Panc1 (cell line): ENCODE data around the gene GNAT2. TPM values are rescaled to one million over a fixed set of nuclear protein-coding genes. Genes with fewer than 3 reads are reported as not detected.

Experiments used
- ATAC-seq: fragments of 200-7000 bp; cut with Tn5 transposase; 2 replicates; pipeline ENCODE4 v1.9.1; 2020; ENCODE audit warnings: mild to moderate bottlenecking, moderate library complexity
- BruUV-seq: library from RNA; stranded (reverse); fragments of 400-500 nt; replicated peaks from 2 replicates; lab custom pipeline; 2021; lab: Mats Ljungman, UMichigan
- CTCF ChIA-PET: fragments of 300-600 bp; sonication (Branson Sonifier 250); formaldehyde crosslinking; loops from one replicate; lab custom pipeline; 2022; ENCODE audit warnings: antibody characterized with exemption; lab: Charles Lee
- POLR2A ChIA-PET: fragments of 300-600 bp; sonication (Branson Sonifier 250); formaldehyde crosslinking; loops from one replicate; lab custom pipeline; 2022; ENCODE audit warnings: antibody characterized with exemption; lab: Charles Lee
- DNase-seq: peaks from one replicate; pipeline ENCODE4 v3.0.0-alpha.2; 2010; ENCODE audit warnings: low read depth, low spot score
- H3K27ac ChIP-seq: 2 replicates; pipeline ENCODE4 v1.5.1; 2011; ENCODE audit warnings: mild to moderate bottlenecking, low read length, inconsistent platforms
- H3K27me3 ChIP-seq: fragments of 200-500 bp; sonication (Bioruptor generic); 2 replicates; pipeline ENCODE4 v1.6.0; 2014; ENCODE audit warnings: low read length, inconsistent platforms; ENCODE audit not compliant: control insufficient read depth, insufficient read depth
- H3K36me3 ChIP-seq: fragments of 200-500 bp; sonication (Bioruptor generic); 2 replicates; pipeline ENCODE4 v1.5.1; 2014; ENCODE audit warnings: inconsistent platforms, mild to moderate bottlenecking, low read length, moderate library complexity; ENCODE audit not compliant: control insufficient read depth, insufficient read depth
- H3K4me1 ChIP-seq: 2 replicates; pipeline ENCODE4 v1.5.1; 2011; ENCODE audit warnings: inconsistent platforms, mild to moderate bottlenecking, low read length, moderate library complexity; ENCODE audit not compliant: control insufficient read depth, insufficient read depth
- H3K4me3 ChIP-seq, 2 experiments: 2 replicates each; pipeline ENCODE4 v1.5.1; 2011 to 2012; ENCODE audit warnings: low read depth in 2 of 2, low read length in 2 of 2, mild to moderate bottlenecking in 2 of 2, inconsistent platforms in 1 of 2, moderate library complexity in 1 of 2
- H3K9me3 ChIP-seq: fragments of 200-500 bp; sonication (Bioruptor generic); 2 replicates; pipeline ENCODE4 v1.5.1; 2014; ENCODE audit warnings: low read depth, mild to moderate bottlenecking, inconsistent platforms, low read length, moderate library complexity; ENCODE audit not compliant: control insufficient read depth, insufficient read depth
- POLR2AphosphoS5 ChIP-seq: IDR thresholded peaks from 2 replicates; pipeline ENCODE4 v1.6.1; 2012; ENCODE audit warnings: mild to moderate bottlenecking, low read depth, low read length, moderate library complexity
- SIN3A ChIP-seq: IDR thresholded peaks from 2 replicates; pipeline ENCODE4 v1.6.1; 2012; ENCODE audit warnings: low read depth, mild to moderate bottlenecking, low read length, moderate library complexity, borderline replicate concordance; ENCODE audit not compliant: insufficient read depth
- TCF7L2 ChIP-seq: IDR thresholded peaks from 2 replicates; pipeline ENCODE4 v1.6.1; 2011; ENCODE audit warnings: mild to moderate bottlenecking, low read depth, low read length, inconsistent platforms
- in situ Hi-C: cut with HindIII; loops from 2 replicates; pipeline ENCODE4 v1.10.0; 2016; ENCODE audit warnings: low sequenced_read_pairs, low pct_unique_long_range_greater_than_20kb
- intact Hi-C: fragments of 100-400 bp; cut with micrococcal nuclease; formaldehyde crosslinking; loops from one replicate; pipeline ENCODE4 v1.10.0; 2022; ENCODE audit not compliant: unreplicated experiment
- total RNA-seq: library from RNA; stranded (reverse); gene quantifications from one replicate; pipeline ENCODE4 v1.2.1, GENCODE V29; 2021; ENCODE audit not compliant: unreplicated experiment
- TF ChIP-seq, protein P1 (sequence below), 2 experiments: IDR thresholded peaks; 2 replicates each; pipeline ENCODE4 v1.6.1; 2011 to 2012; ENCODE audit warnings: low read depth in 2 of 2, control low read depth in 1 of 2, low read length in 1 of 2, mild to moderate bottlenecking in 1 of 2, moderate library complexity in 1 of 2; ENCODE audit not compliant: insufficient read depth in 1 of 2
- TF ChIP-seq, protein P2 (sequence below): fragments of 450-650 bp; IDR thresholded peaks from 2 replicates; pipeline ENCODE4 v1.5.1; 2017; ENCODE audit warnings: mild to moderate bottlenecking

GNAT2 gene
- total RNA-seq, 1 experiment from 2014 or later, result 0.44 TPM

DNA sequence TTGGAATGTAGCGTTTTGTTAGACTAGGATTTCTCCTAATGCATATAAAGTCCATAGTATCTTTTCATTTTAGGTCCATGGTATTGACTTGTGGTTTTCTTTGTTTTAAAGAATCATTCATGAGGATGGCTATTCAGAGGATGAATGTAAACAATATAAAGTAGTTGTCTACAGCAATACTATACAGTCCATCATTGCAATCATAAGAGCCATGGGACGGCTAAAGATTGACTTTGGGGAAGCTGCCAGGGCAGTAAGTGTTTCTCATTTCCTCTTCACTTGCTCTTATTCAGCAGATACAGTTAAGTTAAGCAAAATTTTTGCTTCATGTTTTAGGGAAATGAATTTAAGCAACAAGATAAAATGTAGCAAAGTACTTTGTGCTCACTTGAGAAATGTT, 45.6 kb downstream of the GNAT2 start:
- H3K27ac ChIP-seq, result no peak overlapping the region
- DNase-seq (no peak), ATAC-seq (no peak)
- in situ Hi-C loops (no loop called here), intact Hi-C loops (no loop called here)
- H3K4me1 ChIP-seq, result no peaks in the 10 kb centered on the region
- BruUV-seq, result no TSS peak
- H3K4me3 ChIP-seq, result no peak overlapping the region
- TF ChIP-seq SIN3A, result no peak
- TF ChIP-seq, protein P1, sequence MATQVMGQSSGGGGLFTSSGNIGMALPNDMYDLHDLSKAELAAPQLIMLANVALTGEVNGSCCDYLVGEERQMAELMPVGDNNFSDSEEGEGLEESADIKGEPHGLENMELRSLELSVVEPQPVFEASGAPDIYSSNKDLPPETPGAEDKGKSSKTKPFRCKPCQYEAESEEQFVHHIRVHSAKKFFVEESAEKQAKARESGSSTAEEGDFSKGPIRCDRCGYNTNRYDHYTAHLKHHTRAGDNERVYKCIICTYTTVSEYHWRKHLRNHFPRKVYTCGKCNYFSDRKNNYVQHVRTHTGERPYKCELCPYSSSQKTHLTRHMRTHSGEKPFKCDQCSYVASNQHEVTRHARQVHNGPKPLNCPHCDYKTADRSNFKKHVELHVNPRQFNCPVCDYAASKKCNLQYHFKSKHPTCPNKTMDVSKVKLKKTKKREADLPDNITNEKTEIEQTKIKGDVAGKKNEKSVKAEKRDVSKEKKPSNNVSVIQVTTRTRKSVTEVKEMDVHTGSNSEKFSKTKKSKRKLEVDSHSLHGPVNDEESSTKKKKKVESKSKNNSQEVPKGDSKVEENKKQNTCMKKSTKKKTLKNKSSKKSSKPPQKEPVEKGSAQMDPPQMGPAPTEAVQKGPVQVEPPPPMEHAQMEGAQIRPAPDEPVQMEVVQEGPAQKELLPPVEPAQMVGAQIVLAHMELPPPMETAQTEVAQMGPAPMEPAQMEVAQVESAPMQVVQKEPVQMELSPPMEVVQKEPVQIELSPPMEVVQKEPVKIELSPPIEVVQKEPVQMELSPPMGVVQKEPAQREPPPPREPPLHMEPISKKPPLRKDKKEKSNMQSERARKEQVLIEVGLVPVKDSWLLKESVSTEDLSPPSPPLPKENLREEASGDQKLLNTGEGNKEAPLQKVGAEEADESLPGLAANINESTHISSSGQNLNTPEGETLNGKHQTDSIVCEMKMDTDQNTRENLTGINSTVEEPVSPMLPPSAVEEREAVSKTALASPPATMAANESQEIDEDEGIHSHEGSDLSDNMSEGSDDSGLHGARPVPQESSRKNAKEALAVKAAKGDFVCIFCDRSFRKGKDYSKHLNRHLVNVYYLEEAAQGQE (IDR thresholded peaks at IDR 0.05; ENCODE audit: insufficient read depth in 1 of 2, low read depth in 2 of 2, low read length in 1 of 2), result no peak
- TF ChIP-seq, protein P2, sequence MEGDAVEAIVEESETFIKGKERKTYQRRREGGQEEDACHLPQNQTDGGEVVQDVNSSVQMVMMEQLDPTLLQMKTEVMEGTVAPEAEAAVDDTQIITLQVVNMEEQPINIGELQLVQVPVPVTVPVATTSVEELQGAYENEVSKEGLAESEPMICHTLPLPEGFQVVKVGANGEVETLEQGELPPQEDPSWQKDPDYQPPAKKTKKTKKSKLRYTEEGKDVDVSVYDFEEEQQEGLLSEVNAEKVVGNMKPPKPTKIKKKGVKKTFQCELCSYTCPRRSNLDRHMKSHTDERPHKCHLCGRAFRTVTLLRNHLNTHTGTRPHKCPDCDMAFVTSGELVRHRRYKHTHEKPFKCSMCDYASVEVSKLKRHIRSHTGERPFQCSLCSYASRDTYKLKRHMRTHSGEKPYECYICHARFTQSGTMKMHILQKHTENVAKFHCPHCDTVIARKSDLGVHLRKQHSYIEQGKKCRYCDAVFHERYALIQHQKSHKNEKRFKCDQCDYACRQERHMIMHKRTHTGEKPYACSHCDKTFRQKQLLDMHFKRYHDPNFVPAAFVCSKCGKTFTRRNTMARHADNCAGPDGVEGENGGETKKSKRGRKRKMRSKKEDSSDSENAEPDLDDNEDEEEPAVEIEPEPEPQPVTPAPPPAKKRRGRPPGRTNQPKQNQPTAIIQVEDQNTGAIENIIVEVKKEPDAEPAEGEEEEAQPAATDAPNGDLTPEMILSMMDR, result no peak
- TF ChIP-seq TCF7L2, result no peak
- no peak for TF ChIP-seq POLR2AphosphoS5
- no peaks in the 10 kb centered on the region for H3K9me3 ChIP-seq
- ChIA-PET POLR2A (no interaction called here), CTCF (no interaction called here)
- no peaks in the 10 kb centered on the region for H3K27me3 ChIP-seq
- no peaks in the 10 kb centered on the region; the same call in 1 of the 2 replicates for H3K36me3 ChIP-seq

DNA sequence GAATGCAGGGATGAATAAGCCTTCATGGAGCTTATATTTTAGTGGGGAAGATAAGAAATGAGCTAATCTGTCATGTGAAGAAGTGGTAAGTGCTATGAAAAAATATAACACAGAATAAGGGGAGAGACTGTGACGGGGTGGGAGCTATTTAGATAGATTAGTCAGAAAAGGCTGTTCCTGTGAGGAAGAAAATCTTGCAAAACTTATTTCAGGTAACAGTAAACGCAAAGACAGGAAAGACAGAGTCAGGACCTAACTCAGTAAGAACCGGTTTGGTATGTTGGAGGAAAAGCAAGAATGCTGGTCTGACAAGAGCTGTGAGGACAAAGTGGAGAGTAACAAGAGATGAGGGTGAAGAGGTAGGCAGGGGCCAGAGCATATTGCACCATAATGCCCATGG, 49.0 kb downstream of the GNAT2 start:
- no peak for ATAC-seq
- H3K36me3 ChIP-seq, result no peaks in the 10 kb centered on the region
- H3K9me3 ChIP-seq, result no peaks in the 10 kb centered on the region
- BruUV-seq, result no TSS peak
- in situ Hi-C loops (no loop called here), intact Hi-C loops (no loop called here)
- DNase-seq, result no peak
- TF ChIP-seq, protein P1 (IDR thresholded peaks at IDR 0.05; ENCODE audit: insufficient read depth in 1 of 2, low read depth in 2 of 2, low read length in 1 of 2), result no peak
- TF ChIP-seq, protein P2, result no peak
- TF ChIP-seq TCF7L2 (no peak), POLR2AphosphoS5 (no peak), SIN3A (no peak)
- no peak overlapping the region for H3K4me3 ChIP-seq
- ChIA-PET CTCF (no interaction called here), POLR2A (no interaction called here)
- no peaks in the 10 kb centered on the region for H3K27me3 ChIP-seq
- H3K27ac ChIP-seq, result no peak overlapping the region
- peaks cover 1% of the 10 kb centered on the region; the same call in 1 of the 2 replicates for H3K4me1 ChIP-seq
